Astrocyte (in vitro differentiated cells and primary cell): Measurements from ENCODE around the gene QRFP.

Experiments
- EZH2 ChIP-seq: IDR thresholded peaks from 2 replicates; pipeline ENCODE4 v1.6.1; 2012; ENCODE audit warnings: mild to moderate bottlenecking, low read length, inconsistent platforms; ENCODE audit not compliant: insufficient read depth
- TF ChIP-seq, protein P1 (sequence below): IDR thresholded peaks from 2 replicates; pipeline ENCODE4 v1.5.1; 2011; ENCODE audit warnings: low read depth, mild to moderate bottlenecking, inconsistent platforms, low read length, moderate library complexity; ENCODE audit not compliant: insufficient read depth

GRCh38 chr9:130922893-130923610 is 26.4 kb upstream of the QRFP start:
- TF ChIP-seq, protein P1, sequence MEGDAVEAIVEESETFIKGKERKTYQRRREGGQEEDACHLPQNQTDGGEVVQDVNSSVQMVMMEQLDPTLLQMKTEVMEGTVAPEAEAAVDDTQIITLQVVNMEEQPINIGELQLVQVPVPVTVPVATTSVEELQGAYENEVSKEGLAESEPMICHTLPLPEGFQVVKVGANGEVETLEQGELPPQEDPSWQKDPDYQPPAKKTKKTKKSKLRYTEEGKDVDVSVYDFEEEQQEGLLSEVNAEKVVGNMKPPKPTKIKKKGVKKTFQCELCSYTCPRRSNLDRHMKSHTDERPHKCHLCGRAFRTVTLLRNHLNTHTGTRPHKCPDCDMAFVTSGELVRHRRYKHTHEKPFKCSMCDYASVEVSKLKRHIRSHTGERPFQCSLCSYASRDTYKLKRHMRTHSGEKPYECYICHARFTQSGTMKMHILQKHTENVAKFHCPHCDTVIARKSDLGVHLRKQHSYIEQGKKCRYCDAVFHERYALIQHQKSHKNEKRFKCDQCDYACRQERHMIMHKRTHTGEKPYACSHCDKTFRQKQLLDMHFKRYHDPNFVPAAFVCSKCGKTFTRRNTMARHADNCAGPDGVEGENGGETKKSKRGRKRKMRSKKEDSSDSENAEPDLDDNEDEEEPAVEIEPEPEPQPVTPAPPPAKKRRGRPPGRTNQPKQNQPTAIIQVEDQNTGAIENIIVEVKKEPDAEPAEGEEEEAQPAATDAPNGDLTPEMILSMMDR, result no peak
- no peak for TF ChIP-seq EZH2
